Heart right ventricle (tissue), 16 donors: ENCODE measurements around the gene PEX16. TPM values are rescaled to one million over a fixed set of nuclear protein-coding genes. Genes with fewer than 3 reads are reported as not detected.

ENCODE experiments used
- ATAC-seq, 8 donors: fragments of 200-7000 bp; cut with Tn5 transposase; one replicate each; pipeline ENCODE4 v1.9.1; 2020; ENCODE audit warnings: mild to moderate bottlenecking in 8 of 8, moderate library complexity in 8 of 8, moderate number of reproducible peaks in 1 of 8
- DNase-seq, 2 donors: peaks; one replicate each; pipeline ENCODE4 v3.0.0-alpha.2; 2020
- H3K27ac ChIP-seq, 10 donors: fragments of 200-600 bp; sonication (generic) in 2 of 10; one replicate each; pipeline versions ENCODE4 v1.5.0 to v1.8.0; 2020 to 2022; ENCODE audit warnings: mild to moderate bottlenecking in 3 of 10
- H3K27me3 ChIP-seq, 7 donors: fragments of 200-600 bp; one replicate each; pipeline ENCODE4 v1.8.0; 2021 to 2022; ENCODE audit warnings: mild to moderate bottlenecking in 2 of 7
- H3K36me3 ChIP-seq, 9 donors: fragments of 200-600 bp; sonication (generic) in 1 of 9; one replicate each; pipeline versions ENCODE4 v1.5.0 to v1.8.0; 2020 to 2022; ENCODE audit warnings: mild to moderate bottlenecking in 2 of 9
- H3K4me1 ChIP-seq, 9 donors: fragments of 200-600 bp; sonication (generic) in 1 of 9; one replicate each; pipeline versions ENCODE4 v1.5.0 to v1.8.0; 2020 to 2022; ENCODE audit warnings: mild to moderate bottlenecking in 4 of 9
- H3K4me3 ChIP-seq, 10 donors: fragments of 200-600 bp; sonication (generic) in 2 of 10; one replicate each; pipeline versions ENCODE4 v1.5.0 to v1.8.0; 2020 to 2022; ENCODE audit warnings: mild to moderate bottlenecking in 7 of 10, moderate library complexity in 2 of 10
- H3K9me3 ChIP-seq, 11 donors: fragments of 200-600 bp in 10 of 11; sonication (generic) in 2 of 11; one replicate each; pipeline versions ENCODE4 v1.5.0 to v1.8.0; 2013 to 2022; ENCODE audit warnings: mild to moderate bottlenecking in 2 of 11, control low read depth in 1 of 11, moderate library complexity in 1 of 11
- CTCF ChIP-seq, 9 donors: fragments of 200-600 bp; sonication (generic) in 2 of 9; IDR thresholded peaks; one replicate each; pipeline versions ENCODE4 v1.5.0 to v1.8.0; 2021 to 2022; ENCODE audit warnings: antibody characterized with exemption in 9 of 9, mild to moderate bottlenecking in 5 of 9, moderate library complexity in 1 of 9
- WGBS, 2 donors: extraction: QIAGEN DNeasy Blood & Tissue Kit; methylation state at CpG; one replicate each; pipeline ENCODE4 v1.1.7; 2013; ENCODE audit warnings: inconsistent platforms in 1 of 2; 5-methylcytosine and 5-hydroxymethylcytosine counted together
- intact Hi-C, 10 donors: fragments of 100-400 bp; cut with DNase I; formaldehyde crosslinking; loops; one replicate each; pipeline versions ENCODE4 v1.11.1 to v1.14.2; 2022
- polyA plus RNA-seq, 2 donors: library from polyadenylated mRNA; stranded (reverse); fragments of 200-250 nt; gene quantifications; one replicate each; pipeline ENCODE4 v1.2.3, GENCODE V29; 2013
- total RNA-seq, 10 donors: library from RNA; stranded (reverse); fragmentation: NEBNext Ultra II Directional in 3 of 10; extraction: Animal tissue kit (Norgen Biotek cat#: 25700) in 3 of 10; gene quantifications; one replicate each; pipeline versions ENCODE4 v1.2.1 to v1.2.4, GENCODE V29; 2021 to 2023
- donor health status: Arrhythmogenic right ventricular cardiomyopathy.
- donor health status: ischemic (EF 13 %, LVEDD 7.1; RV severe dilation, severe dysfunction).
- donor health status: healthy with polysubstance abuse.
- donor health status: DM: no; HTN: yes; CAD: no.
- donor health status: DM: no; HTN: no; CAD: no.
- donor health status: ischemic (EF 25% LVEDD 6.9; RV normal size, moderate dysfunction).
- donor health status: ischemic (EF 25% LVEDD 5.7; RV mildly dilated, moderate dysfunction).
- donor health status: healthy.
- donor health status: DM: yes; HTN: yes; CAD: no.
- donor health status: Ischemic cardiomyopathy.
- donor health status: ischemic (EF 35%, LVEDD 5.7; RV mildly dilated, moderate dysfunction).
- donor health status: nonischemic (EF 11% LVEDD 7.7; RV severe dilation, severe dysfunction).
- donor health status: DM: yes; HTN: yes; CAD: no.
- donor health status: PGD.
- donor health status: ischemic (EF 29% LVEDD 5.4; RV normal size, mild dysfunction).
- donor health status: nonischemic (EF 23%, LVEDD 6.1; RV moderate dilation, normal function).

Gene PEX16
- total and polyA plus RNA-seq, 12 donors, result 10.8 to 25.4 (median 13.9) TPM

- no peaks in the 10 kb centered on the region for H3K27me3 ChIP-seq
- DNase-seq, result no peak
- TF ChIP-seq CTCF (IDR thresholded peaks at IDR 0.05), result no peak
- H3K9me3 ChIP-seq, result no peaks in the 10 kb centered on the region
- no peak overlapping the region for H3K4me3 ChIP-seq
- no peak for ATAC-seq
- intact Hi-C loops, result loop anchor here in 4 of 10 donors (10.0 kb wide), 1 partner anchor 128 kb away; no protein-coding TSS in a partner anchor
- H3K27ac ChIP-seq, result no peak overlapping the region
- peaks cover 0 to 24% (median 6%) of the 10 kb centered on the region in 9 donors for H3K4me1 ChIP-seq
- peaks cover 0 to 100% (median 54%) of the 10 kb centered on the region in 9 donors for H3K36me3 ChIP-seq
- whole genome bisulfite sequencing, 2 donors, result 90 to 92% methylated on average over 8 of the region's 8 CpGs
Measured at GRCh38 chr11:45877221-45877620, 40.5 kb downstream of the PEX16 start.

GRCh38 chr11:45876401-45876800 lies 41.3 kb downstream of the PEX16 start:
- TF ChIP-seq CTCF (IDR thresholded peaks at IDR 0.05), result no peak
- Histone ChIP-seq H3K36me3 (peaks cover 0 to 100% (median 56%) of the 10 kb centered on the region in 9 donors), H3K9me3 (no peaks in the 10 kb centered on the region), H3K4me3 (no peak overlapping the region), H3K4me1 (peaks cover 0 to 17% (median 5%) of the 10 kb centered on the region in 9 donors), H3K27me3 (no peaks in the 10 kb centered on the region), H3K27ac (no peak overlapping the region)
- intact Hi-C loops, result loop anchor here in 4 of 10 donors (10.0 kb wide), 1 partner anchor 128 kb away; no protein-coding TSS in a partner anchor
- ATAC-seq (peak in 4 of 8 donors; percentile 26 to 85 (median 36)), DNase-seq (no peak)
- 63 to 69% methylated on average over 6 of the region's 6 CpGs for WGBS, 2 donors

GRCh38 chr11:45872651-45873356 lies 44.9 kb downstream of the PEX16 start:
- no peaks in the 10 kb centered on the region for H3K27me3 ChIP-seq
- ATAC-seq (peak; percentile 63 to 77 (median 70)), DNase-seq (peak in 1 of 2 donors; percentile 31)
- no peaks in the 10 kb centered on the region for H3K9me3 ChIP-seq
- TF ChIP-seq CTCF (IDR thresholded peaks at IDR 0.05), result peak; percentile 30 to 73 (median 66)
- H3K4me3 ChIP-seq, result no peak overlapping the region
- H3K36me3 ChIP-seq, result peaks cover 11 to 100% (median 65%) of the 10 kb centered on the region in 9 donors
- no peak overlapping the region for H3K27ac ChIP-seq
- H3K4me1 ChIP-seq, result peaks cover 0 to 11% (median 0%) of the 10 kb centered on the region in 9 donors
- 59 to 63% methylated on average over 9 of the region's 9 CpGs for WGBS, 2 donors
- intact Hi-C loops, result loop anchor here in 4 of 10 donors (10.0 kb wide), 1 partner anchor 132 kb away; no protein-coding TSS in a partner anchor

- DNase-seq, result no peak
- Histone ChIP-seq H3K4me1 (peaks cover 0 to 8% (median 0%) of the 10 kb centered on the region in 9 donors), H3K9me3 (no peaks in the 10 kb centered on the region), H3K36me3 (peaks cover 11 to 100% (median 75%) of the 10 kb centered on the region in 9 donors), H3K27me3 (no peaks in the 10 kb centered on the region), H3K27ac (no peak overlapping the region), H3K4me3 (no peak overlapping the region)
- TF ChIP-seq CTCF (IDR thresholded peaks at IDR 0.05), result no peak
- intact Hi-C loops, result loop anchor here in 4 of 10 donors (10.0 kb wide), 1 partner anchor 133 kb away; no protein-coding TSS in a partner anchor
- no peak for ATAC-seq
- 81 to 88% methylated on average over 2 of the region's 2 CpGs for WGBS, 2 donors
Measured at GRCh38 chr11:45871638-45872037, 46.0 kb downstream of the PEX16 start.
